GM19239 (cell line): ENCODE results near the gene XRCC2.

ENCODE experiments used
- DNase-seq: peaks from one replicate; pipeline ENCODE4 v3.0.0; 2011; ENCODE audit warnings: low spot score; ENCODE audit not compliant: insufficient read length
- FAIRE-seq: peaks from 2 replicates; lab custom pipeline; 2011; peaks lifted over from hg19 to GRCh38; lab: Jason Lieb, UNC

The XRCC2 gene

GRCh38 chr7:152619027-152619739, 56.8 kb downstream of the XRCC2 start:
- no peak for FAIRE-seq

GRCh38 chr7:152618427-152618826, 57.5 kb downstream of the XRCC2 start:
- DNase-seq = no peak
- FAIRE-seq = no peak

More at GRCh38 chr7:152619027-152619739, 56.8 kb downstream of the XRCC2 start:
- DNase-seq = no peak

- FAIRE-seq (no peak), DNase-seq (no peak)
Observed at GRCh38 chr7:152617056-152617455, 58.9 kb downstream of the XRCC2 start.

- FAIRE-seq (no peak), DNase-seq (no peak)
Observed at GRCh38 chr7:152615031-152615741, 60.8 kb downstream of the XRCC2 start.

GRCh38 chr7:152608656-152609055, 67.3 kb downstream of the XRCC2 start:
- FAIRE-seq (no peak), DNase-seq (no peak)

GRCh38 chr7:152608208-152608607, 67.7 kb downstream of the XRCC2 start:
- FAIRE-seq = no peak
- no peak for DNase-seq

- no peak for DNase-seq
- FAIRE-seq = no peak
Observed at GRCh38 chr7:152607007-152607406, 68.9 kb downstream of the XRCC2 start.

GRCh38 chr7:152602962-152603361, 73.0 kb downstream of the XRCC2 start:
- FAIRE-seq (no peak), DNase-seq (no peak)

GRCh38 chr7:152601305-152601798, 74.6 kb downstream of the XRCC2 start:
- FAIRE-seq (no peak), DNase-seq (no peak)

GRCh38 chr7:152600266-152600665, 75.7 kb downstream of the XRCC2 start:
- DNase-seq (no peak), FAIRE-seq (no peak)

GRCh38 chr7:152597507-152597906, 78.4 kb downstream of the XRCC2 start:
- FAIRE-seq (no peak), DNase-seq (no peak)

GRCh38 chr7:152596824-152597223, 79.1 kb downstream of the XRCC2 start:
- FAIRE-seq (no peak), DNase-seq (no peak)
